ENCODE data around the gene RRAD.

RRAD gene

GRCh38 chr16:66880288-66881013 is 44.9 kb downstream of the RRAD start, which contains the start of gene PDP2:
Gene PDP2 (plus strand): TSS chr16:66880515. CDS start chr16:66884285, 3,770 bp downstream.
- H3K27me3 ChIP-seq (ENCODE audit: control insufficient read depth, low read length) = no peaks in the 10 kb centered on the region
- no peaks in the 10 kb centered on the region; the same call in 1 of the 2 replicates for H3F3A ChIP-seq (ENCODE audit: control insufficient read depth, insufficient read depth)
- H3K4me1 ChIP-seq (ENCODE audit: control insufficient read depth, low read length) = peaks cover 38% of the 10 kb centered on the region
- H3K27ac ChIP-seq (ENCODE audit: low read depth, low read length) = no peak within 1 kb of the TSS
- peak within 1 kb of the TSS; percentile 81 for H3K4me2 ChIP-seq (ENCODE audit: low read length)
- no peaks in the 10 kb centered on the region for H4K20me1 ChIP-seq (ENCODE audit: control insufficient read depth, insufficient read depth, low read depth, low read length)
- H3K9me2 ChIP-seq (replicated peaks; ENCODE audit: control insufficient read depth, low read length) = no peaks in the 10 kb centered on the region
- H3K36me3 ChIP-seq (ENCODE audit: control insufficient read depth, low read length) = peaks cover 13% of the 10 kb centered on the region
- TF ChIP-seq EZH2phosphoT487 (IDR thresholded peaks at IDR 0.05; ENCODE audit: borderline replicate concordance, low read length) (no peak), CTCF (IDR thresholded peaks at IDR 0.05; ENCODE audit: low read depth, low read length, poor library complexity, severe bottlenecking) (no peak)
- peaks cover 24% of the 10 kb centered on the region for H3K79me2 ChIP-seq (ENCODE audit: control insufficient read depth, low read length)
- peak within 1 kb of the TSS; percentile 88 for H3K4me3 ChIP-seq (ENCODE audit: low read length)
- no peaks in the 10 kb centered on the region for H3K9me3 ChIP-seq (ENCODE audit: control insufficient read depth, insufficient read depth, low read length)

- Histone ChIP-seq H3K9me3 (ENCODE audit: control insufficient read depth, insufficient read depth, low read length) (no peaks in the 10 kb centered on the region), H3K9me2 (replicated peaks; ENCODE audit: control insufficient read depth, low read length) (no peaks in the 10 kb centered on the region), H3F3A (ENCODE audit: control insufficient read depth, insufficient read depth) (peaks cover 9% of the 10 kb centered on the region), H3K27ac (ENCODE audit: low read depth, low read length) (peak overlapping the region; percentile 45), H3K27me3 (ENCODE audit: control insufficient read depth, low read length) (no peaks in the 10 kb centered on the region), H3K36me3 (ENCODE audit: control insufficient read depth, low read length) (no peaks in the 10 kb centered on the region), H3K4me2 (ENCODE audit: low read length) (peak overlapping the region; percentile 46), H3K79me2 (ENCODE audit: control insufficient read depth, low read length) (peaks cover 18% of the 10 kb centered on the region), H3K4me3 (ENCODE audit: low read length) (peak overlapping the region; percentile 33), H4K20me1 (ENCODE audit: control insufficient read depth, insufficient read depth, low read depth, low read length) (no peaks in the 10 kb centered on the region), H3K4me1 (ENCODE audit: control insufficient read depth, low read length) (peaks cover 57% of the 10 kb centered on the region)
- no peak for TF ChIP-seq EZH2phosphoT487 (IDR thresholded peaks at IDR 0.05; ENCODE audit: borderline replicate concordance, low read length)
- no peak for TF ChIP-seq CTCF (IDR thresholded peaks at IDR 0.05; ENCODE audit: low read depth, low read length, poor library complexity, severe bottlenecking)
Measured at GRCh38 chr16:66878067-66878466, 47.3 kb downstream of the RRAD start.

- H3K27me3 ChIP-seq (ENCODE audit: control insufficient read depth, low read length) = no peaks in the 10 kb centered on the region
- H3K27ac ChIP-seq (ENCODE audit: low read depth, low read length) = peak overlapping the region; percentile 18
- peaks cover 9% of the 10 kb centered on the region for H3F3A ChIP-seq (ENCODE audit: control insufficient read depth, insufficient read depth)
- H3K4me2 ChIP-seq (ENCODE audit: low read length) = no peak overlapping the region
- H3K79me2 ChIP-seq (ENCODE audit: control insufficient read depth, low read length) = no peaks in the 10 kb centered on the region
- H3K9me2 ChIP-seq (replicated peaks; ENCODE audit: control insufficient read depth, low read length) = no peaks in the 10 kb centered on the region
- H3K9me3 ChIP-seq (ENCODE audit: control insufficient read depth, insufficient read depth, low read length) = no peaks in the 10 kb centered on the region
- no peak for TF ChIP-seq EZH2phosphoT487 (IDR thresholded peaks at IDR 0.05; ENCODE audit: borderline replicate concordance, low read length)
- TF ChIP-seq CTCF (IDR thresholded peaks at IDR 0.05; ENCODE audit: low read depth, low read length, poor library complexity, severe bottlenecking) = no peak
- H3K4me3 ChIP-seq (ENCODE audit: low read length) = no peak overlapping the region
- peaks cover 49% of the 10 kb centered on the region for H3K4me1 ChIP-seq (ENCODE audit: control insufficient read depth, low read length)
- no peaks in the 10 kb centered on the region for H4K20me1 ChIP-seq (ENCODE audit: control insufficient read depth, insufficient read depth, low read depth, low read length)
- H3K36me3 ChIP-seq (ENCODE audit: control insufficient read depth, low read length) = no peaks in the 10 kb centered on the region
Measured at GRCh38 chr16:66874079-66874775, 51.1 kb downstream of the RRAD start.

Measured in DOHH2 (cell line).